GM18858 (cell line): Measurements from ENCODE around the gene ADRA2B.

Source experiments
- ATAC-seq: cut with Tn5 transposase; IDR thresholded peaks from one replicate; pipeline ENCODE4 v1.9.1; 2021; ENCODE audit not compliant: unreplicated experiment

ADRA2B gene

DNA sequence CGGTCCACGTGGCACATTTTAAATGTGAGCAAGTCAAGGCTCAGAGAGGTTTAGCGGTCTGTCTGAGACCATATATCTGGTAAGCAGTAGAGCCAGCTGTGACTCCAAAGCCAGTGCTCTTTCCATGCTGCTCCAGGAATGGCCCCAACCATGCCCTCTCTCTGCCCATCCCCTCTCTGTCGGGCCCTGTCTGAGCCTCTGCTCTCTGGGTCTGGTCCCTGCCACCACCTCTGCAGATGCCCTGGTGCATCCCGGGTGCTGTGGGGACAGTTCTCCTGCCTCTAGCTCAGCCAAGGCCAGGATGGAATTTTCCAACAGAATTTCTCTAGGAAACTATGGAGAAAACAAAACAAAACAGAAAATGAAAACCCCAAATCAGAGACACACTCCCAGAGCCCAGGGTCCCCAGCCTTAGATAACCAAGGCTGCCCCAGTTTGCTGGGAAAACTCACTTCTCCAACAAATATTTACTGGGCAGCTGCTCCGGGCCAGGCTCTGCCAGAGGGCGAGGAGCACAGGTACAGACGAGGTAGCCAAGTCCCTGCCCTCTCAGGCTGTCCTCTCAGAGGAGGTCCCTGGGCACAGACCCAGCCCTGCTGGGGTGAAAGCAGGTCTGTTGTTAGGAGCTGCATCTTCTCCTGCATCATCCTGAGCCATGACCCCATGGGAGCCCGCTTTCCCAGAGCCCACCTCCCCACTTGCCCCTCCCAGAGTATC is 9.2 kb downstream of the ADRA2B start:
- no peak for ATAC-seq

DNA sequence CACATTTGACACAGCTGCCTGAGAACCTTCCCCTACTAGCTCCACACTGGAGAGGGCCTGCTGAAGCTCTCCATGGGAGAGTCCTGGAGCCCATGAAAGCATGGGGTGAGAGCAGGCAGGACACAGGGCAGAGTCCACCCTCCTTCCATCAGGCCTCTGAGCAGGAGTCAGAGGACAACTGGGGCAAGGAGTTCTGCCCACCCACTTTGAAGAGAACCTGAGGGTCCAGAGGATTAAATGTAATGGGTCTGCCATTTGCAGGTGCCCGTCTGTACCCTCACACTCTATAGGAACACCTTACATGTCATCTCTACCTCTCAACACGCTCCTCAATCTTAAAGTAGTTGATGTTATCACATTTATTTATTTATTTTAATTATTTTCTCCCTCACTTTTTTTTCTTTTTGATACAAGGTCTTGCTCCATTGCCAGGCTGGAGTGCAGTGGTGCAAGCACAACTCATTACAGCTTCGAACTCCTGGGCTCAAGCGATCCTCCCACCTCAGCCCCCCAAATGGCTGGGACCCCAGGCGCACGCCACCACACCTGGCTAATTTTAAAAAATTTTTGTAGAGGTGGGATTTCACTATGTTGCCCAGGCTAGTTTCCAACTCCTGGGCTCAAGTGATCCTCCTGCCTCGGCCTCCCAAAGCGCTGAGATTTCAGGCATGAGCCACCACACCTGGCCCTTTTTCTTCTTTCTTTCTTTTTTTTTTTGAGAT is 10.2 kb downstream of the ADRA2B start:
- ATAC-seq: no peak

DNA sequence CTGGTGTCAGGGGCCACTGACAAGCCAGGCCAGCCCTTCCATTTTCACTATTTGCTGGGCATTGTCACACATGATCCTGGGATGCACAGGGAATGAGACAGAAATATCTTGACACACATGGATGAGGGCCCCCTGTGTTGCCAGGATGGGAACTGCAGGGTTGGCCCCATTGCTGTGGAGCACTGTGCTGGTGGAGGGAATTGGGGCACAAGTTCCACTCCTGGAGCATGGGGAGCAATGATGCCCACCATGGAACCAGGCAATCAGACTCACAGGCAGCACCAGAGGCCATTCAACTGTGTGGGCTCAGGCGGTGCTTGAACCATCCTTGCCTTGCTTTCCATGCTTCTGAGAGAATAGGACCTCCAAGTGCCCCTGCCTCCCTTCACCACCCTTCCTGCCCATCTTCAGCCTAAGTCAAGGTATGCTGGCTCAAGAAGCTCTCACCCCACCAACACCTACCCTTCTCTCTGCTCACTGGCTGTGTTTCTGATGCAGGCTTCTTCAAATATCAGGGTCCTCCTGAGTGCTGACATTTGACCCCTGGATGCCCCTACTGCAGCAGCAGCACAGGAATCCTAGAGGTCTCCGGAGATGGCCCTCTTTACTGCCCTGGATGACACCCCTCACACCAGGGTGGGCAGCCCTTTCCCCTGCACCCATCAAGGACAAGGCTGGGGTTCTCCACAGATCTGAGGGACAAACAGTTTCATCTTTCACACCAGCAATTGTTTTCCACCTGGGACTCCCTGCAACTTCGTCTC is 11.0 kb downstream of the ADRA2B start:
- no peak for ATAC-seq

DNA sequence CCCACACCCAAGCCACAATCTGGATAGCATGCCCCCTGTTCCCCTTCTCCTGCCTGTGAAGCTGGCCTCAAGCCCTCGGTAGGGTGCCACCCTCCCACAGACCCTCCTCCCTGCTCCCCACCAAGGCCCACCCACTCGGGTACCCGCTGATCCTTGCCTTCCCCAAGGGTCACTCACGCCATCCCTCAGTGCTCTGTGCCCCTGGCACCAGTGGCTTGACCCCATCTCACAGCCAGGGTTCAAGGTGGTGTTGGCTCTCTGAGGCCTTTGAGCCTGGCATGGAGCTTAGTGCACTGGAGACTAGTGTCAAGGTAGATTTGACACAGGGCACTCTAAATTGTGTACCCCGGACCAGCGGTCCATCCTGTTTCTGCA is 11.9 kb downstream of the ADRA2B start:
- no peak for ATAC-seq

DNA sequence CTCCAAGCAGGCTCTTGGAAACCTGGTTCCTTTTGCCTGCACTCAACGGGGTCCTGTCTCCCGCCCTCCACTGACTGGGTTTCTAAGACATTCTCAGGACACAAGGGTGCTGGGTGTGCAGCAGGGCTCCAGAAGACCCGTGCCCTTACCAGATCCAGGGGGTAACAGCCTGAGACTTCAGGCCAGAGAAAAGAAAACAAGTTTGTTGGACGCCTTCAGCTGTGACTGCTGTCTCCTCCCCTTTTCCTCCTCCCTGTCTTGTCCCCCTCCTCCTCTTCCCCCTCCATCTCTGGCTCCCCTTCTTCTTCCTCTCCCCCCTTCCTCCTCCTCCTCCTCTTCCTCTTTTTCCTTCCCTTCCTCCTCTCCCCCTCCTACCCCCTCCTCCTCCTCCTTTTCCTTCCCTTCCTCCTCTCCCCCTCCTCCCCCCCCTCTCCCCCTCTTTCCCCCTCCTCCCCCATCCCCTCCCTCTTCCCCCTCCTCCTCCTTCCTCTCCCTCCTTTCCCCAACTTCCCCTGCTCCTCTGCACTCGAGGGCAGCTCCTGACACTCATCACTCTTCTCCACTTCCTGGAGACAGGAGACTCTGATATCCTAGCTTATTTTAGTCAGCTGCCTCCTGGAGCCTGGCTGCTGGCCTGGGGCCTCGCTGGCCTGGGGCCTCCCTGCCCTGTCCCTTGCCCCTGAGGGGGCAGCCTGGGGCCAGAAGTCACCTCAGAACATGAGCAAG is 12.4 kb downstream of the ADRA2B start:
- no peak for ATAC-seq

DNA sequence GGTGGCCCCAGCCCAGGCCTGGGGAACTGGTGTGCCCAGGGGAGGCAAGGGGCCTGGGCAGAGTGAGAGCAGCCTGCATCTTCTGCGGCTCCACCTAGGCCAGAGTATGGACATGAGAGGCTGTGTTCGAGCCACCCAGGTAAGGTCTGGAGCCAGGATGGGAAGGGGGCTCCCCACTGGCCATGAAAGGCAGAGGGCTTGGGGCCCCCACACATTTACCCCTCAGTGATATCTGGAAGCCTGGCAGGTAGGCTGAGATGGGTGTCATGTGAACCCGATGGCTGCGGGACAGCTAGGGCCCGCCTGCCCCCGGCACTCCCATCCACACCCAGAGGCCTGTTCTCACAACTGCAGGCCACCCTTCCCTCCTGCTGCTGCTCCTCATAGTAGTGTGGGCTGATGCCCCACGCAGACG is 13.2 kb downstream of the ADRA2B start:
- no peak for ATAC-seq

DNA sequence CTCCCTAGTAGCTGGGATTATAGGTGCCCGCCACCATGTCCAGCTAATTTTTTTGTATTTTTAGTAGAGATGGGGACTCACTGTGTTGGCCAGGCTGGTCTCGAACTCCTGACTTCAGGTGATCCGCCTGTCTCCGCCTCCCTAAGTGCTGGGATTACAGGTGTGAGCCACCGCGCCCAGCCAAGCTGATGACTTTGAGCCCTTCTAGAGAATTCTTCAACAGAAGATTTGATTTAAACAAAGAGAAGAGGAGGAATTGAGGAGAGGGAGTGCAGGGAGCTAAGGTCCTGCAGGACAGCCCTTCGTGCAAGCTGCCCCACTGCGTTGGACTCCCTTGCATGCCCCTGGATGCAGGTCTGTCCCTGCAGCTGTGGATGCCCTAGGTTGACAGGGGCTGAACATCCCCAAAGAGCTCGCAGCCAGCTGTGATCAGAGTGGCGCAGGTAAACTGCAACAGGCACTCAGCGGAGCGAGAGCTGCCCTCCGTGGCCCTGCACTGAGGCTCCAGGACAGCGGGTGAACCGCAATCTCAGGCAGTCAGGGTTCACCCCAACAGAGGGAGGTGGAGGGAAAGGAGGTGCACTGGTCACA is 13.7 kb downstream of the ADRA2B start:
- no peak for ATAC-seq

DNA sequence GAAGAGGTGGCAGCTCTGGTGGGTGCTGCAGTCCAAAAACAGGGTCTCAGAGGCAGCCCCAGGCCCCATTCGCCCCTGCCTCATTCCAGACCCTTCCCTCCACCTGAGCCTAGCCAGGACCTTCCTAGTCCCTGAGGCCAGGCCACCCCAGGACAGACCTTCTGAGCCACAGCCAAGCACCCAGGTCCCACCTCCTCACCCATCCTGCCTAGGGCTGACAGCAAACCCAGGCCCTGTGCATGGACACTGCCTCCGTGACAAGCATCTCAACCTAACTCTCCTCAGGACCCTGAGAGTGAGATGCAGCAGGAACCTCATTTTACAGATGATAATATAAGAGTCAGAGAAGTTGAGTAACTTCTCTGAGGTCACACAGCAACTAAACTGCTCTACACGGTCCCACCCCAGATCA is 15.5 kb downstream of the ADRA2B start:
- no peak for ATAC-seq

DNA sequence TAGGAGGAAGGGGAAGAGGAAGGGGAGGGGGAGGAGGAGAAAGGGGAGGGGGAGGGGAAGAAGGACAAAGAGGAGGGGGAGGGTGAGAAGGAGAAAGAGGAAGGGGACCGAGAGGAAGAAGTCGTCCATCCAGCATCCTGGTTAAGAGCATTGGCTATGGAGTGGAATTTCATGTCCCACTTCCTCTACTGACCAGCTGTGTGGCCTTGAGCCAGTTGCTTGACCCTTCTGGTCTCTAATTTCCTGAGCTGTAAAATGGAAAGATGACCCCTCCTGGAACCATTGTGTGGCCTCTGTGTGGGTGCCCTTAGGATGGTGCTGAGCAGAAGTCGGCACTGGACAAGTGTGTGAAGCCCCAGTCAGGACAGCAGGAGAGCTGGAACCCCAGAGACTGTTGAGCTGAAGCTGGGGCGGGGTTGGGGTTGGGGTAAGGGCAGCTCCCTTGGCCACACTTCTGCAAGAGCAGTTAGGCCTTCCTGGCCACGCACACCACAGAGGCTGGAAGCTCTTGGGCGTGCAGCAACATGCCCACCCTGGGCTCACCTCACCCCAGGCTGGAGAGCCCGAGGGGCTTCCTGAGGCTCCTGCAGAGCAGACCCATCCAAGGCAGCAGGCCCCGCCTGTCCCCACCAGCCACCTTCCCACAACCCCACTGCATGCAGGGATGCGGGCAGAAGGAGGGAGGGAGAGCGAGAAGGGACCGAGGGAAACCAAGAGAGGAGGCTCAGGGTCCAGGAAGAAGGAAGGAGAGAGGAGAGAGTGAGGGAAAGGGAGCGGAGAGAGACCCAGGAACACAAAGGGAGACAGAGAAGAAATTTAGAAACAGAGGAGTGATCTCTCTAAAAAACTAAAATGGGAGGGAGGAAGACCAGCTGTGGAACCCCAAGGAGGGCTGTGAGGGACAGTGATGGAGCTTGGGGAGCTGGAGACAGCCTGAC is 16.2 kb downstream of the ADRA2B start:
- no peak for ATAC-seq

DNA sequence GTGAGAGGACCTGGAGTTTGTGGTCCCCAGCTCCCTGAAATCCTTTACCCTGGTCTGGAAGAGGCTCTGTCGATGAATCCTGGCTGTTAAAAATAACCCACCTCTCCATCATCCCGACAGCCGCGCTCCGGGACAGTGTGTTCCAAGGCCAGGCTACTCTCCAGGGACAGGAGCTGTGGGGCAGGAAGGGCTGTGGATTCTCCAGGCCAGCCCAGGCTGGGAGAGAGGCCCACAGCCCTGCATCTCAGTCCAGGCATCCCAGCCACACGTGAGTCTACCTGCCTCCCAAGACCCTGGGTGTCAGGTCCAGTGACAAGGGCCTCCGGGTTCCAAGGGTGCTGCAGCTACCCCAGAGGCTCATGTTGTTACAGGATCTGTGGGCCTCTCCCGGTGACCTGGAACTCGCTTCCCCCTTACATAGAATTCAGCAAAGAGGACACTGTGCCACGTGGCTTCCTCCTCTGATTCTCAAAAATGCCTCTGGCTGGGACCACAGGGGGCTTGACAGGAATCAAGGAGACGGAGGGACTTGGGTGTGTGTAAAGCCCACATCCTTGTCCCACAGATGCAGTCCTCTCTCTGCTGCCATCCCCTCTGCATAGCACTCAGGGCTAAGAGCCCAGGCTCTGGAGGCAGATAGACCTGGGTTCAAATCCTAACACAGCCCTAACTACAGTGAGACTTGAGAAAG is 17.3 kb downstream of the ADRA2B start:
- ATAC-seq: no peak

DNA sequence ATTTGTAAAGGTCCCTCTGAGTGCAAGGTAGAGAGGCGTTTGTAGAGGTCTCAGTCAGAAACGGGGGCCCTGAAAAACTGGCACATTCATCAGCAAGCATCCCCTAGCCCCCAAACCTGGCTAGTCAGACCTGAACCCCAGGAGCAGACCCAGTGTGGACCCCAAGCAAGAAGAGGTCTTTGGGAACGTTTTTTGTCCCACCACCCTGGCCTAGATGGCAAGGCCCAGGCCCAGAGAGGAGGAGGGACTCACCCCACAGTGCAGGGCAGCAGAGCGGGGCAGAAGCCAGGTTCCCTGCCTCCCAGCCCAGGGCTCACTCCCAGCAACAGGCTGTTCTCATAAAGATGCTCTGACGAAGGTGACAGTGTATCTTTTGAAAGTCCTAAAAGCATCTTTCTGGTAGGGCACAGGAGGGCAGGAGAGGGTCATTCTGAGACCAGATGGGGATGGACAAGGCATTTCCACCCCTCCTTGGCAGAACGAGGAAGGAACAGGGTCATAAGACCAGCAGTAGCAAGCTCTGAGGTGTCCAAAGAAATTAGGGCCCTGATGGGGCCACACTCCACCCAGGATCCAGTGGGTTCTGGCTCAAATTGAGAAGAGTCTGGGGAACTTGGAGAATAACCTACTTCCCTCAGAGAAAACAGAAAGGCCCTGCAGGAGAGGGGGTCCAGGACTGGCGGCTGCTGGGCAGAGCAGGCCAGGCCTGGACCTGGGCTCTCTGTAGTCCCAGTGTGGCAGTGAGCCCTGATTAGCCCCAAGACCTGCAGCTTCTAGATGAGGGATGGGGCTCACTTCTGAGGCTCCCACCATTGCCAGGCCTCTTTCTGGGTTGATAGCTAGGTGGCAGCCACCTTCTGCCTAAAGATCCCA is 18.2 kb downstream of the ADRA2B start:
- no peak for ATAC-seq

DNA sequence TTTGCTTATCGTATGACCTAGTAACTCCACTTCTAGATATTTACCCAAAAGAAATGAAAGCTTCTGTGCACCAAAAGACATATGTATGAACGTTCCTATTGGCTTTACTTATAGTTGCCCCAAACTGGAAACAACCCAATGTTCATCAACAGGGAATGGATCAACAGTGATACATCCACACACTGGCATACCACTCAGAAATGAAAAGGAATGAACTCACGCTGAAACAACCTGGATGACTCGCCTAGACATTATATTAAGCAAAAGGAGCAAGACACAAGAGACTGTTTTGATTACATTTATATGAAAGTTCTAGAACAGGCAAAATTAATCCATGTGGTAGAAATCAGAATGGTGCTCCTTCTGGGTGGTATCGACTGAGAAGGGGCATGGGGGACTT is 18.9 kb downstream of the ADRA2B start:
- ATAC-seq: no peak

DNA sequence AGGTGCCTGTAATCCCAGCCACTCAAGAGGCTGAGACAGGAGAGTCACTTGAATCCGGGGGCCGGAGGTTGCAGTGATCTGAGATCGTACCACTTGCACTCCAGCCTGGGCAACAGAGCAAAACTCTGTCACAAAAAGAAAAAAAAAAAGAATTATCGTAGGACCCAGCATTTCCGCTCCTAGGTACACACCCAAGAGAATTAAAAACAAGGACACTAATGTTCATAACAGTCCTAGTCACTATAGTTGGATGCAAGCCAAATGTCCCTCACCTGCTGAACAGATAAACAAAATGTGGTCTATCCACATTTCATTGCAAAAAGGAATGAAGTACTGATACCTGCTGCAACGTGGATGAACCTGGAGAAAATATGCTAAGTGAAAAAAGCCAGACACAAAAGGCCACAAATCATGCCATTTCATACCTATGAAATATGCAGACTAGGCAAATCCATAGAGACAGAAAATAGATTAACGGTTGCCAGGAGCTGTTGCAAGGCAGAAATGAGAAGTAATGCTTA is 21.2 kb downstream of the ADRA2B start:
- no peak for ATAC-seq

DNA sequence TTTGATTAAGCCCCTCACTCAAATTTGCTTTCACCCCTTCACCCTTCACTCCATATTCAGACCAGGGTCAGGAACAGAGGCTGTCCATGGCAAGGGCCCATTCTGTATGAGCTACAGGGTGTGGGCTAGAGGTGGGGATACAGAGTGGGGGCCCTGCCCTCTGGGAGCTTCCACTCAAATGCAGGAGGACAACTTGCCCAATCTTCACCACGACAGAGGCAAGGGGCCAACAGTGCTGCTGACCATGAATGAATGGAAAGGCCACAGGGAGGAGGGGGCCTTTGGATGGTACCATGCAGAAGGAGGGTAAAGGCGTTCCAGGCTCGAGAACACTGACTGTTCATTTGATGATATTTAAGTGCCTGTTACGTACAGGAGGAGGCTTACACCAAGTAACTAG is 22.8 kb downstream of the ADRA2B start:
- no peak for ATAC-seq

DNA sequence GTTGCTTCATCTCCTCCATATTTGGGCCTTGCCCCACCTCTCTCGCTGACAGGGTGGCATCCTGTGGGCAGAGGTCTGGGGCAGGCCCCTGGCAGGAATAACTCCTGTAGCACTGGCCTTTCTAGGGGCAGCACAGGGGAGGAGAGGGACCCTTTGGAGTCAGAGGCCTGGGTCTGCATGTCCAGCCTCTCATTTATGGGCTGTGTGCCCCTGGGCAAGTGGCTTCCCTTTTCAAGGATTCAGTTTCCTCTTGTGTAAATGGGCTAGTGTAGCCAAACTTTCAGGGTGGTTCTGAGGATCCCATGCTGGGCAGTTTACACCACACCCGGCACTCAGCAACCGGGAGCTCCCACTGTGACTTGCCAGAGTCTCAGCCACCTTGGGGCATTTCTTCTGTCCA is 23.4 kb downstream of the ADRA2B start:
- no peak for ATAC-seq

DNA sequence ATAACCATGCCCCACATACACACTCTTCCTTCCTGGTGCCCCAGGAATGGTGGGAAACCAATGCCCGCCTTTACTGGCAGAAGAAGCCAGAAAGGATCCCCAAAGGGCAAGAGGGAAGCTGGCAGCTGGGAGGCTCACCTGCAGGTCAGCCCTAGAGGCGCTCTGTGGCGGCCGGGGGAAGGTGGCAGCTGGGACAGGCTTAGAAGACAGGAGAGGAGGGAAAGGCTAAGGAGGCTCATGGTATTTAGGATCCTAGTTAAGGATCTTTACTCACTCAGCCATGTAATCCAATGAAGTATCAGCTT is 23.8 kb downstream of the ADRA2B start:
- ATAC-seq: no peak

DNA sequence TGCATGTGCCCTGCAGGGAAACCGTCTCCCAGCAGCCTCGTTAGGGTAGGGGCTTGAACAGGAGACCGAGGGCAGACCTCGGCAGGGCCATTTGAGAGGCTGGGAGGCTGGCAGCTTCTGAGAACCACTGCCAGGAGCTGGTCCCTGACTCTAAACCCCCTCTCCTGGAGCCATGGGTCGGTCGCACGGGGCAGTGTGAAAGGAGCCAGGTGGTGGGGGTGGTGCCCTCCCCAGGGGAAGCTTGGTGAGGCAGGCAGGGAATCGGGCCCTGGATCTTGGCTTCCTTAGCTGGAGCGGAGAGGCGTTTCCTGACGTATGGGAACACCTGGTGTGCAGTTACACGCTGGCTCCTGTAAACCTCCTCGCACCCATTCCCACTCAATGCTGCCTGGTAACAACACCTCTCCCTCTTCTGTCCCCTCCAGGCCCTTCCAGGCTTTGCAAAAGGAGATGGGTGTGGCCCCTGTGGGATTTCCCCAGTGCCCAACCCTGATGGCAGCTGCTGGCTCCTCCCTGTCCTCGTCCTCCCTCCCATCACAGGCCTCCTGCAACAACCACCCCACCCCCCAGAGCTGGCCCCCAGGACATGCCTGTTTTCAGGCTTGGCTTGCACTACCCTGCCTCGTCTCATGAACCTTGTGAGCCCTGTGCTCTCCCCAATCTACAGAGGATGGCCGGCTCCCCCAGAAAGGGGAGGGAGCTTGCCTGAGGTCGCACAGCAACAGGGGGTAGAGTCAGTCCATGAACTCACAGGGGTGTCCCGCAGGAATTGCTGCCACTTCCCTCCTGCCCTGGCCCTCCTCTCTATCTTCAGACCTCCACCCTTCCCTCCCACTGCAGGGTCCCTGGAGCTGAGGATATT is 24.4 kb downstream of the ADRA2B start:
- no peak for ATAC-seq
